CD14-positive monocyte (primary cell): Measurements from ENCODE around the gene BRD3OS. TPM values are rescaled to one million over a fixed set of nuclear protein-coding genes. Genes with fewer than 3 reads are reported as not detected.

Experiments
- DNase-seq, 3 donors: peaks; one replicate each; pipeline ENCODE4 v3.0.0-alpha.2; 2011 to 2022
- H2AFZ ChIP-seq: 2 replicates; pipeline ENCODE4 v1.6.0; 2012; ENCODE audit warnings: mild to moderate bottlenecking, low read depth, low read length, inconsistent platforms; ENCODE audit not compliant: insufficient read depth, poor library complexity, severe bottlenecking
- H3K27ac ChIP-seq, 2 donors: 1 replicate in 1 of 2; 2 replicates in 1 of 2; pipeline ENCODE4 v1.5.1; 2012 to 2013; ENCODE audit warnings: low read length in 2 of 2, control low read depth in 1 of 2, inconsistent platforms in 1 of 2, low read depth in 1 of 2, mild to moderate bottlenecking in 1 of 2
- H3K27me3 ChIP-seq, 2 donors: one replicate each; pipeline versions ENCODE4 v1.6.0 to v1.6.1; 2011 to 2013; ENCODE audit warnings: low read length in 2 of 2; ENCODE audit not compliant: control insufficient read depth in 2 of 2, insufficient read depth in 2 of 2
- H3K36me3 ChIP-seq, 2 donors: replicated peaks in 1 of 2; 1 replicate in 1 of 2; 2 replicates in 1 of 2; pipeline versions ENCODE4 v1.5.1 to v1.6.1; 2012 to 2013; ENCODE audit warnings: low read length in 2 of 2, control low read depth in 1 of 2, inconsistent platforms in 1 of 2, mild to moderate bottlenecking in 1 of 2; ENCODE audit not compliant: insufficient read depth in 2 of 2, control insufficient read depth in 1 of 2
- H3K4me1 ChIP-seq, 2 donors: 1 replicate in 1 of 2; 2 replicates in 1 of 2; pipeline versions ENCODE4 v1.5.1 to v1.6.1; 2012 to 2013; ENCODE audit warnings: low read length in 2 of 2, control low read depth in 1 of 2, inconsistent platforms in 1 of 2, mild to moderate bottlenecking in 1 of 2, moderate library complexity in 1 of 2; ENCODE audit not compliant: insufficient read depth in 2 of 2, control insufficient read depth in 1 of 2
- H3K4me2 ChIP-seq: replicated peaks from 2 replicates; pipeline ENCODE3; 2012; ENCODE audit warnings: low read length, moderate library complexity, mild to moderate bottlenecking; ENCODE audit not compliant: poor library complexity, severe bottlenecking; ENCODE audit errors: extremely low read depth
- H3K4me3 ChIP-seq, 3 experiments: fragments of 200-600 bp in 1 of 3; sonication (generic) in 1 of 3; replicated peaks in 1 of 3; 1 replicate in 2 of 3; 2 replicates in 1 of 3; pipeline ENCODE4 v1.5.1; 2011 to 2013; ENCODE audit warnings: low read length in 3 of 3, mild to moderate bottlenecking in 3 of 3, control low read depth in 2 of 3, low read depth in 2 of 3, inconsistent platforms in 1 of 3, moderate library complexity in 1 of 3
- H3K79me2 ChIP-seq: 2 replicates; pipeline ENCODE4 v1.6.0; 2012; ENCODE audit warnings: mild to moderate bottlenecking, control low read depth, inconsistent platforms, low read length, moderate library complexity; ENCODE audit not compliant: insufficient read depth
- H3K9ac ChIP-seq: 2 replicates; pipeline ENCODE4 v1.6.0; 2017; ENCODE audit warnings: low read length, mild to moderate bottlenecking; ENCODE audit not compliant: insufficient read depth, poor library complexity, severe bottlenecking
- H3K9me3 ChIP-seq, 2 donors: replicated peaks in 1 of 2; 1 replicate in 1 of 2; 2 replicates in 1 of 2; pipeline versions ENCODE4 v1.5.1 to v1.6.1; 2012 to 2013; ENCODE audit warnings: low read length in 2 of 2, control low read depth in 1 of 2; ENCODE audit not compliant: control insufficient read depth in 1 of 2, insufficient read depth in 1 of 2
- H4K20me1 ChIP-seq: 2 replicates; pipeline ENCODE4 v1.6.0; 2012; ENCODE audit warnings: mild to moderate bottlenecking, low read length, control low read depth, moderate library complexity; ENCODE audit not compliant: insufficient read depth
- H3K27ac Mint-ChIP-seq, 7 donors: one replicate each; pipeline ENCODE4 v1.8.0; 2020; ENCODE audit warnings: mild to moderate bottlenecking in 7 of 7, mixed read lengths in 7 of 7, moderate library complexity in 6 of 7, inconsistent platforms in 2 of 7
- H3K27me3 Mint-ChIP-seq, 3 donors: one replicate each; pipeline ENCODE4 v1.8.0; 2021 to 2022; ENCODE audit warnings: low read depth in 3 of 3, mild to moderate bottlenecking in 3 of 3, mixed read lengths in 3 of 3, moderate library complexity in 3 of 3, inconsistent platforms in 1 of 3
- H3K36me3 Mint-ChIP-seq, 2 donors: one replicate each; pipeline ENCODE4 v1.8.0; 2020; ENCODE audit warnings: mixed read lengths in 2 of 2, inconsistent platforms in 1 of 2, mild to moderate bottlenecking in 1 of 2
- H3K4me1 Mint-ChIP-seq: one replicate; pipeline ENCODE4 v1.8.0; 2020; ENCODE audit warnings: mild to moderate bottlenecking, mixed read lengths
- H3K4me3 Mint-ChIP-seq, 2 donors: one replicate each; pipeline ENCODE4 v1.8.0; 2020; ENCODE audit warnings: mild to moderate bottlenecking in 2 of 2, mixed read lengths in 2 of 2, moderate library complexity in 1 of 2
- H3K9me3 Mint-ChIP-seq, 7 donors: one replicate each; pipeline ENCODE4 v1.8.0; 2020 to 2022; ENCODE audit warnings: mixed read lengths in 7 of 7, mild to moderate bottlenecking in 6 of 7, moderate library complexity in 6 of 7, inconsistent platforms in 2 of 7
- WGBS: methylation state at CpG from one replicate; pipeline ENCODE4 v1.1.5; 2013; ENCODE audit warnings: missing lambda C conversion rate; ENCODE audit not compliant: insufficient coverage; 5-methylcytosine and 5-hydroxymethylcytosine counted together
- intact Hi-C, 2 donors: fragments of 100-400 bp; cut with micrococcal nuclease; formaldehyde crosslinking; loops; one replicate each; pipeline versions ENCODE4 v1.15.0 to v1.15.1; 2023
- polyA plus RNA-seq, 3 donors: library from polyadenylated mRNA; depleted of rRNA in 1 of 3; unstranded in 2 of 3; stranded (reverse) in 1 of 3; fragments of 300-500 nt in 2 of 3; fragments of >200 nt in 1 of 3; fragmentation: Illumina TruSeq in 2 of 3; gene quantifications; 1 replicate in 2 of 3; 2 replicates in 1 of 3; pipeline ENCODE4 v1.2.3, GENCODE V29; 2012 to 2021
- TF ChIP-seq, protein P1 (sequence below): fragments of 200-600 bp; IDR thresholded peaks from one replicate; pipeline ENCODE4 v1.8.0; 2022; ENCODE audit warnings: antibody characterized with exemption, mild to moderate bottlenecking

The BRD3OS gene
- polyA plus RNA-seq, 3 donors, result 2.9 to 6.8 (median 6.6) TPM

GRCh38 chr9:133998915-133999595, 26.2 kb upstream of the BRD3OS start:
- Histone ChIP-seq H2AFZ (no peak overlapping the region), H3K4me2 (no peak overlapping the region), H4K20me1 (no peaks in the 10 kb centered on the region), H3K79me2 (no peaks in the 10 kb centered on the region), H3K27me3 (no peaks in the 10 kb centered on the region), H3K4me1 (peaks cover 3 to 6% of the 10 kb centered on the region in 2 donors), H3K36me3 (no peaks in the 10 kb centered on the region), H3K4me3 (no peak overlapping the region), H3K9ac (no peak overlapping the region), H3K27ac (no peak overlapping the region), H3K9me3 (no peaks in the 10 kb centered on the region)
- Mint-ChIP-seq H3K27ac (no peak overlapping the region), H3K36me3 (no peaks in the 10 kb centered on the region), H3K4me1 (peaks cover 3% of the 10 kb centered on the region), H3K4me3 (no peak overlapping the region), H3K27me3 (peaks cover 3 to 13% (median 9%) of the 10 kb centered on the region in 3 donors), H3K9me3 (no peaks in the 10 kb centered on the region)
- intact Hi-C loops, result no loop called here
- DNase-seq, result no peak
- WGBS, result 100% methylated on average over 1 of the region's 1 CpG
- TF ChIP-seq, protein P1, sequence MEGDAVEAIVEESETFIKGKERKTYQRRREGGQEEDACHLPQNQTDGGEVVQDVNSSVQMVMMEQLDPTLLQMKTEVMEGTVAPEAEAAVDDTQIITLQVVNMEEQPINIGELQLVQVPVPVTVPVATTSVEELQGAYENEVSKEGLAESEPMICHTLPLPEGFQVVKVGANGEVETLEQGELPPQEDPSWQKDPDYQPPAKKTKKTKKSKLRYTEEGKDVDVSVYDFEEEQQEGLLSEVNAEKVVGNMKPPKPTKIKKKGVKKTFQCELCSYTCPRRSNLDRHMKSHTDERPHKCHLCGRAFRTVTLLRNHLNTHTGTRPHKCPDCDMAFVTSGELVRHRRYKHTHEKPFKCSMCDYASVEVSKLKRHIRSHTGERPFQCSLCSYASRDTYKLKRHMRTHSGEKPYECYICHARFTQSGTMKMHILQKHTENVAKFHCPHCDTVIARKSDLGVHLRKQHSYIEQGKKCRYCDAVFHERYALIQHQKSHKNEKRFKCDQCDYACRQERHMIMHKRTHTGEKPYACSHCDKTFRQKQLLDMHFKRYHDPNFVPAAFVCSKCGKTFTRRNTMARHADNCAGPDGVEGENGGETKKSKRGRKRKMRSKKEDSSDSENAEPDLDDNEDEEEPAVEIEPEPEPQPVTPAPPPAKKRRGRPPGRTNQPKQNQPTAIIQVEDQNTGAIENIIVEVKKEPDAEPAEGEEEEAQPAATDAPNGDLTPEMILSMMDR, result no peak

DNA sequence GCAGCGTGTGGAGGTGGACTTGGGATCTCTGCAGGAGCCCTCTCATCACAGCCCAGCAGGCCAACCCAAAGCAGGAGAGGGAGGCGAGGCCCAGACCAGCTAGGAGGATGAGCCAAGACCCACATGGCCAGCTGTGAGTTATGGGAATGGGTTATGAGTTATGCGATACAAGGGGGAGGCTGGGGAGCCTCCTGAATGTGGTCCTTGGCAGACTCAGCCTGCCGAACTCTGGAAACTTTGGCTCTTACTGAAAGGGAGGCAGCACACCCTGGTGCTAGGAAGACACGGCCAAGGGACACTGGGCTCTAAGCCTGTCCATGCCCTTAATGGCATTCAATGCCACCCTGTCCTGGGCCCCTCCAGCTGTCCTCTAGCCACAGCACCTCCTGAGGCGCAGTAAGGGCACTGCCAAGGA, 25.4 kb upstream of the BRD3OS start:
- Histone ChIP-seq H3K79me2 (no peaks in the 10 kb centered on the region), H2AFZ (no peak overlapping the region), H4K20me1 (no peaks in the 10 kb centered on the region), H3K36me3 (no peaks in the 10 kb centered on the region), H3K27ac (no peak overlapping the region), H3K27me3 (no peaks in the 10 kb centered on the region), H3K9me3 (no peaks in the 10 kb centered on the region), H3K4me3 (no peak overlapping the region), H3K9ac (no peak overlapping the region), H3K4me1 (no peaks in the 10 kb centered on the region), H3K4me2 (no peak overlapping the region)
- Mint-ChIP-seq H3K4me1 (no peaks in the 10 kb centered on the region), H3K27ac (peak overlapping the region in 2 of 7 donors; percentile 14 to 17), H3K9me3 (no peaks in the 10 kb centered on the region), H3K27me3 (peaks cover 0 to 13% (median 9%) of the 10 kb centered on the region in 3 donors), H3K36me3 (no peaks in the 10 kb centered on the region), H3K4me3 (no peak overlapping the region)
- TF ChIP-seq, protein P1, result no peak
- intact Hi-C loops, result no loop called here
- DNase-seq, result no peak
- WGBS, result 94% methylated on average over 5 of the region's 6 CpGs
